Stimulated activated naive CD4-positive, alpha-beta T cell (primary cell): ENCODE measurements around the gene LDB1.
A peak's percentile ranks its signal among the peaks of the same experiment; 100 is the strongest.

Experiments used
- DNase-seq, 6 experiments: peaks; one replicate each; lab custom pipeline; 2025; lab: John Stamatoyannopoulos, UW

Gene LDB1, protein sequence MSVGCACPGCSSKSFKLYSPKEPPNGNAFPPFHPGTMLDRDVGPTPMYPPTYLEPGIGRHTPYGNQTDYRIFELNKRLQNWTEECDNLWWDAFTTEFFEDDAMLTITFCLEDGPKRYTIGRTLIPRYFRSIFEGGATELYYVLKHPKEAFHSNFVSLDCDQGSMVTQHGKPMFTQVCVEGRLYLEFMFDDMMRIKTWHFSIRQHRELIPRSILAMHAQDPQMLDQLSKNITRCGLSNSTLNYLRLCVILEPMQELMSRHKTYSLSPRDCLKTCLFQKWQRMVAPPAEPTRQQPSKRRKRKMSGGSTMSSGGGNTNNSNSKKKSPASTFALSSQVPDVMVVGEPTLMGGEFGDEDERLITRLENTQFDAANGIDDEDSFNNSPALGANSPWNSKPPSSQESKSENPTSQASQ

DNA sequence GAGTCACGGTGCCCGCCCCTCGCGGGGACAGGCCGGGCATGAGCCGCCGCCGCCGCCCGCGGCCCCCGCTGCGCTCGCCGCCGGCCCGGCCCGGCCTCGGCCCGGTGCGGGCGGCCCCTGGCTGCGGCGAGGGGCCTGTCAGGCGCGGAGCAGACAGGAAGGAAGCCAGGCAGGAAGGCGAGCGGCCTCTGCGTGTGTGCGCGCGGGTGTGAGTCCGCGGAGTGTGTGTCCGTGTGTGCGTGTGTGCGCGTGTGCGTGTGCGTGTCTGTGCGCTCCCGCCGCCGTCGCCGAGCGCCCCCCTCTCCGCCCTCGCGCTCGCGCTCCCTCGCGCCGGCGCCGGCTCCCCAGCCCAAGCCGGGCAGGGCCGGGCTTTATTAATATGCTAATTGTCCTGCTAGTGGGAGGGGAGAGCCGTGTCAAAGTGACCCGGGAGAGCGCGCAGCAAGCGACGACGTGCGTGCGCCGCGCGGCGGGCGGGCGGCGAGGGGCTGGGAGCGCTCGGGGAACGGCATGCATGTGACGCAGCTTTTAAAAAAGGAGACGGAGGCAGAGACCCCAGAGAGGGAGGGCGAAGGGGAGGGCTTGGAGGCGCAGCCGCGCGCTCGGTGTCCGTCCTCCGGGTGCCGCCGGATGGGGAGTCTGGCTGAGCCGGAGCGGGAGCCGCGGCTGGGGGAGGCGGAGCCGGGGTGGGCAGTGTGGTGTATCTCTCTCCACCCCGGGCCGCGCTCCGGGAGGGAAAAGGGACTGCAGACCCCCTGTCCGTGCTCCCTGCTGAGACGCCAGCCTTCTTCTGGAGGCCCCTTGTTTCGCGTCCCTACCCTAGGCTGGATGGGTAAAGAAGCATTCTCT, at the start of gene LDB1:
LDB1 (minus strand) TSS at position 227 of the 849 bp plus-strand sequence. CDS start 258 bp downstream, outside the sequence.
- peak; percentile 48 to 76 (median 68) for DNase-seq

DNA sequence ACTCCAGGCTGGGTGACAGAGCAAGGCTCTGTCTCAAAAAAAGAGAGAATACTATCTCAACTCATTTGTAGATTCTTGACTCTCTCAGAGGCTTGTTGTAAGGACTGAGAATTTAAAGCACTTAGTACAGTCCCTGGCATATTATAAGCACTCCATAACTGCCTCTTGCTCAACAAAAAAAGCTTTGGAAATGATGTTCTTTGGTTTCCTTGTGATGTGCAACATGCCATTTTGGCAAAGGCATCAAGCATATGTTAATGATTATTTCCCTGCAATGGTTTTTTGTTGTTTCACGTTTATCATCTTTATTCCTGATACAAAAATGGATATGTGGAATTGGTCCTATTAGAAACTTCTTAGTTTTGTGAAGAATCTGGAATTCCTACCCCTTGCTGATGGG, 47.7 kb upstream of the LDB1 start:
- DNase-seq, result no peak

DNA sequence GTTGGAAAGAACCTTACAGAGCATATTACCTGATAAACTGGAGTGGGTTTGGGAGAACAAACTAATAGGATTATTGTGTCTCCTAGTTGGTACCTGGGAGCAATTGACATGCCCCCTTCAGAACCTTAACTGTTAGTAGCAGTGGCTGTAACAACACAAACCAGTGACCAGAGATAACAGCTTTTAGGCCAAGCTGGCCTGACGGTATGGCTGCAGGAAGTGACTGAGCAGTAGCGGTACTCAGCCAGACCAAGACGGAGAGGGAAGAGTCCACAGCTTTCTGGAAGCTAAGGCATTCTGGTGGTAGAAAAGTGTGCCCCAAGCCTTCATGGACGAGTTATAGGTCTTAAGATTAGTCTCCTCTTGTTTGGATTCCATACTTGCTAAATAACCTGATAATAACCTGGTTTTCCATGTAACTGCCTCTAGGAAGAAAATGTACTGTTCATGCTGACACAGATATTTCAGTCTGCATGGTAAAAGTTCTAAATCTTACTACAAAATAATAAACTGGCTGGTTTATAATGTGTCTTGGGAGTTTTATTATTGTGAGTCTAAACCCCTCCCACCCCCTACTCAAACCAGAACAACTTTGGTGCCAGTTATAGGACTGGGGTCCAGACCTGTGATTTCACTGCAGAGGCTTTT, 43.3 kb upstream of the LDB1 start:
- no peak for DNase-seq

DNA sequence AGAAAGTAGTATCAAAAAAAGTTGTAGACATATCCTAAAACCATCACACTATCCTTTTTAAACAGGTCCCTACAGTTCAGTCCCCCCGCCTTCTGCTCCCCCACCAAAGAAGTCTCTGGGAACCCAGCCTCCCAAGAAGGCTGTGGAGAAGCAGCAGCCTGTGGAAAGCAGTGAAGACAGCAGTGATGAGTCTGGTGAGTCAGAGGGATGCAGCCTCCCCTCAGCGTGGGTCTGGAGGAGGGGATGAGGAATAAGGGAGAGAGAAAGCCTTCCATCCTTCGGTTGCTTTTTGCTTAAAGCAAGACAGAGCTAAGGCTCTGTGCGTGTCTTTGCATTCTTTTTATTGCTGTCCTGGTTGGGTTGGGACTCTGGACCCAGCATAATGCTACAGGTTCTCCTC, 39.7 kb upstream of the LDB1 start:
- no peak for DNase-seq

DNA sequence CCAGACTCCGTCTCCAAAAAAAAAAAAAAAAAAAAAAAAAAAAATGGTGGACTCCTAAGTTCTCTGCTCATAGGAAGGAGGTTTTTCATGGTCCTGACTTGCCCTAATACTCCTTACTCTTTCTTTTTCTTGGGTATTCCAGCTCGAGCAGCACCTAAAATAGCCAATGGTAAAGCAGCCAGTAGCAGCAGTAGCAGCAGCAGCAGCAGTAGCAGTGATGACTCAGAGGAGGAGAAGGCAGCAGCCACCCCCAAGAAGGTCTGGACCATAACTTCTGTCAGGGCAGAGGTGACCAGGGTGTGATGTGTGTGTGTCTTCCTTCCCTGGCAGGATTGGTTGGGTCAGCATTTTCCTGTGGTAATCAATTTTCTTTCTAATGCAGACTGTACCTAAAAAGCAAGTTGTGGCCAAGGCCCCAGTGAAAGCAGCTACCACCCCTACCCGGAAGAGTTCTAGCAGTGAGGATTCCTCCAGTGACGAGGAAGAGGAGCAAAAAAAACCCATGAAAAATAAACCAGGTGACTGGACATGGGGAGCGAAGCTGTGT, 39.0 kb upstream of the LDB1 start:
- DNase-seq, result no peak

DNA sequence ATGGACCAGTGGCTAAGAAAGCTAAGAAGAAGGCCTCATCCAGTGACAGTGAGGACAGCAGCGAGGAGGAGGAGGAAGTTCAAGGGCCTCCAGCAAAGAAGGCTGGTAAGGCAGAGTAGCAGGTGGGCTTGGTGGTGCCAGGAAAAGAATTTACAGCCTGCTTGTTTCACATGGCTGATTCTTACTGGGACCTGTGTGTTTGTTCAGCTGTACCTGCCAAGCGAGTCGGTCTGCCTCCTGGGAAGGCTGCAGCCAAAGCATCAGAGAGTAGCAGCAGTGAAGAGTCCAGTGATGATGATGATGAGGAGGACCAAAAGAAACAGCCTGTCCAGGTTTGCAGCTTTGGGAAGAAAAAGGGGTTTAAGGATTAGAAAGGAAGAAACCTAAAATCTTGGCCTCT, 37.1 kb upstream of the LDB1 start:
- DNase-seq, result no peak

DNA sequence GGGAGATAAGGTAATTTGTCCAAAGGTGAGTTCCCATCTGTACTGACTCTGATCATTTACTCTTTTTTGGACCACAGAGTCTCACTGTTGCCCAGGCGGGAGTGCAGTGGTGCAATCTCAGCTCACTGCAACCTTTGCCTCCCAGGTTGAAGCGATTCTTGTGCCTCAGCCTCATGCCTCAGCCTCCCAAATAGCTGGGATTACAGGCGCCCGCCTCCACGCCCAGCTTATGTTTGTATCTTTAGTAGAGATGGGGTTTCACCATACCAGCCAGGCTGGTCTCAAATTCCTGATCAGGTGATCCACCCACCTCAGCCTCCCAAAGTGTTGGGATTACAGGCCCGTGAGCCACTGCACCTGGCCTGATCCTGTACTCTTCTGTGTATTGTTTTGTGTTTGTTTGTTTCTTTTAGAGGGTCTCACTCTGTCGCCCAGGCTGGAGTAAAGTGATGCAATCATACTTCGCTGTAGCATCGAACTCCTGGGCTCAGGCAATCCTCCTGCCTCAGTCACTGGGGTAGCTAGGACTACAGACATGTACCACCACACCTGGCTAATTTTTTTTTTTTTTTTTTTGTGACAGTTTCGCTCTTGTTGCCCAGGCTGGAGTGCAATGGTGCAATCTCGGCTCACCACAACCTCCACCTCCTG, 34.4 kb upstream of the LDB1 start:
- no peak for DNase-seq

DNA sequence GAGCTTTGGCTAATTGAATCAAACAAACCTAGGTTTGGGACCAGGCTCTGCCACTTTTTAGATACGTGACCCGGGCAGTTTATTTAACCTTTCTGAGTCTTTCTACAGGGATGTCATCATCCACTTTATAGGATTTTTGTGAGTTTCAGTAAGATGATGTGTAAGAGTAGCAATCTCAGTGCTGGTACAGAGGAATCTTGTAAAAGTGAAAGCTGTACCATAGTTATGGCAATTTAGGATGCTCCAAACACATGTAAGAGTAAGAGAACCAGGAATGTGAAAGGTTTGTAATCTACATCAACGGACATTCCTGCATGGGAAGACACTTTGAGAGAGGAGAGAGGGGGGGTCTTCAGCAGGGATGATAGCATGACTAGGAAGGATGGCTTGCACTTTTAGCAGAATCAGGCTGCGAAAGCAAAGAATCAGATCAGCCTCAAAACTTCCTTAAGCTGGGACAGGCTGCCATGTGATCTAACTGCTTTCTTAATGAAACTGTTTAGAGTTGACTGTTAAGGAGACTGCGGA, 33.0 kb upstream of the LDB1 start:
- peak in 1 of 6 experiments; percentile 21 for DNase-seq

DNA sequence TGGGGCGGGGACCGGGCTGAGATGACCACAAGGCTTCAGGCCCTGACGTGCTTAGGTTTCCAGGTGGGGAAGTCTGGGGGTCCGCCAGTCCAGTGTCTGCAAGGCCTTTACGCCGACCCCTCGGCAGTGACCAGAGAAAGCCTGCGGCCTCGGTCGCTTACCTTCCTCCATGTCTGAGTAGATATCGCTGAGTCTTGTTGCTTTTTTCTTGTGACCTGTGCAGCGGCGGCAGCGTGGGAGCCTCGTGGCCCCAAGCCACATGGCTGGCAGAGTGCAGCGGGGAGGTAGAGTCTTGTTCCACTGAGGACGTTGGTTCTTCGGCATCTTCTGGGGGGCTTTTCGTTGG, 32.4 kb upstream of the LDB1 start:
- DNase-seq, result peak in 1 of 6 experiments; percentile 14

DNA sequence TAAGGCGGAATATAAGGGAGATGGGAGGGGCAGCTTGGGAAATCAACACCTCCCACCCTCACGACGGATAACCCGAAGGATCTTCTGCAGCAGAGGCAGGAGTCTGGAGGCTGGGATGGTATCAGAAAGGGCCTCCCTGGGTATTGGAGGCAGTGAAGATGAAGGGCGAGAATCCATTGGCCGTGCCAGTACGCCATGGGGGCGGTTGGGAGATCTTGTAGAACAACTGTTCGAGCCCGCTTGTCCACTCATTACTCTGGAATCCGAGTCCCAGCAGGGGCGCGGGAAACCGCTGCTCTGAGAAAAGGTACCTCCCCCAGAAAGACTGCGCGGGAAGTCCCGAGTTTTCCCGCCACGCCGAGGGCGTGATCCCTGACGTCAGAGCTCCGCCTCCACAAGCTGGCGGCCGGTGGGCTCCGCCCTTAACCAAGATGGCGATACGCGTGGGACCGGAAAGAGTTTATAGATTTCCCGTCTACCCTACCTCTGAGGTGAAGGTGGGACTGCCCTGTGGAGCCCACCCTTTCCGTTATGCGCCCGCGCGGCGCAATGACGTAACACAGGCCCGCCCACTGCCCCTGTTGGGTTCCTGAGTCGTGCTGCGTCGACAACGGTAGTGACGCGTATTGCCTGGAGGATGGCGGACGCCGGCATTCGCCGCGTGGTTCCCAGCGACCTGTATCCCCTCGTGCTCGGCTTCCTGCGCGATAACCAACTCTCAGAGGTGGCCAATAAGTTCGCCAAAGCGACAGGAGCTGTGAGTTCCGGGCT, 31.8 kb upstream of the LDB1 start, which contains the start of gene NOLC1:
NOLC1 (plus strand) TSS at position 616 of the 771 bp plus-strand sequence; CDS start at position 638, 22 bp downstream.
- peak; percentile 98 to 100 (median 99) for DNase-seq

DNA sequence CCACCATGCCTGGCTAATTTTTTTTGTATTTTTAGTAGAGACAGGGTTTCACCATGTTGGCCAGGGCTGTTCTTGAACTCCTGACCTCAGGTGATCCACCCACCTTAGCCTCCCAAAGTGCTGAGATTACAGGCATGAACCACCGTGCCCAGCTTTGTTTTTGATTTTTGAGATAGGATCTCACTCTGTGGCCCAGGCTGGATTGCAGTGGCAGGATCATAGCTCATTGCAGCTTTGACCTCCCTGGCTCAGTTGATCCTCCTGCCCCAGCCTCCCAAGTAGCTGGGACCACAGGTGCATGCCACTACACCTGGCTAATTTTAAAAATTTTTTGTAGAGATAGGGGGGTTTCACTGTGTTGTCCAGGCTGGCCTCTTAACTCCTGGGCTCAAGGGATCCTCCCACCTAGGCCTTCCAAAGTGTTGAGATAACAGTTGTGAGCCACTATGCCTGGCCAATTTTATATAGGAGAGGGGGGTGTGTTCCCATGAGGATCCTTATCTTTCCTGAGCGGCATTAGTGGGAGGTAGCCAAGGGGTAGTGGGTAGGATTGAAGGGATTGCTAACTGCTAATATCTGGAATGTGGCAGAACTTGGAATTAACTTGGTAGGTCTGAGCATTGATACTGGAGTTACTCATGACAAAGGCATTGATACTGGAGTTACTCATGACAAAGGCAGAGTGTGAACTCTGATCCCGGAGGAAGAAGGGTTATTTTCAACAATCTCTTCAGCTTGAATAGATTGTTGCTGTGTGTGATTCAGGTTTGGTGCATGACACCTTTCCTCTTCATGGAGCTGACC, 31.0 kb upstream of the LDB1 start:
- peak in 1 of 6 experiments; percentile 27 for DNase-seq

DNA sequence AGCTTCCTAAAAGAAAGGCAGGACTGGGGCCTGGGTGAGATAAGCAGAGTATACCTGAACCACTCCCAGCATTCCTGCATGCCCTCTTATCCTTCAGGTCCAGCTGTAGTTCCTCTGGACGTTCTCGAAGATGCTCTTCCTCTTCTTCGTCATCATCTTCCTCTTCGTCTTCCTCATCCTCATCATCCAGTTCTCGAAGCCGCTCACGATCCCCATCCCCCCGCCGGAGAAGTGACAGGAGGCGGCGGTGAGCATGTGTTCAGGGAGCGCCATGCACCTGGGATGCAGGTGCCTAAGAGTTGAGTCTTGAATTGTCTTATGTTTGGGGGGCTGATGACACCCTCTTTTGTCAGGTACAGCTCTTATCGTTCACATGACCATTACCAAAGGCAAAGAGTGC, 28.1 kb upstream of the LDB1 start:
- DNase-seq, result no peak

DNA sequence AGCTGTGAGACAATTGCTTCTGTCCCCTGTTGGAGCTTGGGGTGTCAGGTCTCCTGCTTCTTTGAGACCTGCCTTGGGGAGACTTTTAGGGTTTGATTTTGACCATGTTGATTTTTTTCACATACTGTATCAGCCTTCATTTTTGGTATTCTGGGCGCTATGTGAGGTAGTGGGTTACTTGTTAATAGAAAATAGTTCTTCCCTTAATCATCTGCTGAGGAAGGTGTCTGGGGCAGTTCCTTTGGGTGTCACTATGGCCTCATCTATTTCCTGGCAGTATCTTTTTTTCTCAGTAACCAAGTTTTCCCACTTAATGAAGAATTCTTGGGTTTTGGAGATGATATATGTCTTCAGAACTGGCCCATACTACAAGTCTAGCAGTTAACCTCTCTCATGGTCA, 27.4 kb upstream of the LDB1 start:
- DNase-seq, result no peak

DNA sequence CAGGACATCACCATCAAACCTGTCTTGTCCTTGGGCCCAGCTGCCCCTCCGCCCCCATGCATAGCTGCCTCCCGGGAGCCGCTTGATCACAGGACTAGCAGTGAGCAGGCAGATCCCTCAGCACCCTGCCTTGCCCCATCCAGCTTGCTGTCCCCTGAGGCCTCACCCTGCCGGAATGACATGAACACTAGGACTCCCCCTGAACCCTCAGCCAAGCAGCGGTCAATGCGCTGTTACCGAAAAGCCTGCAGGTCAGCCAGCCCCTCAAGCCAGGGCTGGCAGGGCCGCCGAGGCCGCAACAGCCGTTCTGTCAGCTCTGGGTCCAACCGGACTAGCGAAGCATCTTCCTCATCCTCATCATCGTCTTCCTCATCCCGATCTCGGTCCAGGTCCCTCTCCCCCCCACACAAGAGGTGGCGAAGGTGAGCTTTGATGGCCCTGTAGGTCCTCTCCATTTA, 26.8 kb upstream of the LDB1 start:
- no peak for DNase-seq

DNA sequence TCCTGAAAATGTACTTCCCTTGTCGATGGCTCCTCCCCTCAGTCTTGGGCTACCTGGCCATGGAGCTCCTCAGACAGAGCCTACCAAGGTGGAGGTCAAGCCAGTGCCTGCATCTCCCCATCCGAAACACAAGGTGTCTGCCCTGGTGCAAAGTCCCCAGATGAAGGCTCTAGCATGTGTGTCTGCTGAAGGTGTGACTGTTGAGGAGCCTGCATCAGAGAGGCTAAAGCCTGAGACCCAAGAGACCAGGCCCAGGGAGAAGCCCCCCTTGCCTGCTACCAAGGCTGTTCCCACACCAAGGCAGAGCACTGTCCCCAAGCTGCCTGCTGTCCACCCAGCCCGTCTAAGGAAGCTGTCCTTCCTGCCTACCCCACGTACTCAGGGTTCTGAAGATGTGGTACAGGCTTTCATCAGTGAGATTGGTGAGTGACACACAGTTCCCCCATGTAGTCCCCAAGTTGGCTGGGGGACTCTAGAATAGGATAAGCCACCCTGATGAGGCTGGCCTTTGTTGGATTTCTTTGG, 21.5 kb upstream of the LDB1 start:
- no peak for DNase-seq

DNA sequence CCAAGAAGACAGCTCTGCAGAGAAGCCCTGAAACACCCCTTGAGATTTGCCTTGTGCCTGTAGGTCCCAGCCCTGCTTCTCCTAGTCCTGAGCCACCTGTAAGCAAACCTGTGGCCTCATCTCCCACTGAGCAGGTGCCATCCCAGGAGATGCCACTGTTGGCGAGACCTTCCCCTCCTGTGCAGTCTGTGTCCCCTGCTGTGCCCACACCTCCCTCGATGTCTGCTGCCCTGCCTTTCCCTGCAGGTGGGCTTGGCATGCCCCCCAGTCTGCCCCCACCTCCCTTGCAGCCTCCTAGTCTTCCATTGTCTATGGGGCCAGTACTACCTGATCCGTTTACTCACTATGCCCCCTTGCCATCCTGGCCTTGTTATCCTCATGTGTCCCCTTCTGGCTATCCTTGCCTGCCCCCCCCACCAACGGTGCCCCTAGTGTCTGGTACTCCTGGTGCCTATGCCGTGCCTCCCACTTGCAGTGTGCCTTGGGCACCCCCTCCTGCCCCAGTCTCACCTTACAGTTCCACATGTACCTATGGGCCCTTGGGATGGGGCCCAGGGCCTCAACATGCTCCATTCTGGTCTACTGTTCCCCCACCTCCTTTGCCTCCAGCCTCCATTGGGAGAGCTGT, 20.9 kb upstream of the LDB1 start:
- DNase-seq, result no peak

DNA sequence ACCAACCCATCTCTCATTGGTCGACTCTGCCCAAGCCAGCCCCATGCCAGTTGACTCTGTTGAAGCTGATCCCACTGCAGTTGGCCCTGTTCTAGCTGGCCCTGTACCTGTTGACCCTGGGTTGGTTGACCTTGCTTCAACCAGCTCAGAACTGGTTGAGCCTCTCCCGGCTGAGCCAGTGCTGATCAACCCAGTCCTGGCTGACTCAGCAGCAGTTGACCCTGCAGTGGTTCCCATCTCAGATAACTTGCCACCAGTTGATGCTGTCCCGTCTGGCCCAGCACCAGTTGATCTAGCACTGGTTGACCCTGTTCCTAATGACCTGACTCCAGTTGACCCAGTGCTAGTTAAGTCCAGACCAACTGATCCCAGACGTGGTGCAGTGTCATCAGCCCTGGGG, 20.1 kb upstream of the LDB1 start:
- DNase-seq, result no peak

DNA sequence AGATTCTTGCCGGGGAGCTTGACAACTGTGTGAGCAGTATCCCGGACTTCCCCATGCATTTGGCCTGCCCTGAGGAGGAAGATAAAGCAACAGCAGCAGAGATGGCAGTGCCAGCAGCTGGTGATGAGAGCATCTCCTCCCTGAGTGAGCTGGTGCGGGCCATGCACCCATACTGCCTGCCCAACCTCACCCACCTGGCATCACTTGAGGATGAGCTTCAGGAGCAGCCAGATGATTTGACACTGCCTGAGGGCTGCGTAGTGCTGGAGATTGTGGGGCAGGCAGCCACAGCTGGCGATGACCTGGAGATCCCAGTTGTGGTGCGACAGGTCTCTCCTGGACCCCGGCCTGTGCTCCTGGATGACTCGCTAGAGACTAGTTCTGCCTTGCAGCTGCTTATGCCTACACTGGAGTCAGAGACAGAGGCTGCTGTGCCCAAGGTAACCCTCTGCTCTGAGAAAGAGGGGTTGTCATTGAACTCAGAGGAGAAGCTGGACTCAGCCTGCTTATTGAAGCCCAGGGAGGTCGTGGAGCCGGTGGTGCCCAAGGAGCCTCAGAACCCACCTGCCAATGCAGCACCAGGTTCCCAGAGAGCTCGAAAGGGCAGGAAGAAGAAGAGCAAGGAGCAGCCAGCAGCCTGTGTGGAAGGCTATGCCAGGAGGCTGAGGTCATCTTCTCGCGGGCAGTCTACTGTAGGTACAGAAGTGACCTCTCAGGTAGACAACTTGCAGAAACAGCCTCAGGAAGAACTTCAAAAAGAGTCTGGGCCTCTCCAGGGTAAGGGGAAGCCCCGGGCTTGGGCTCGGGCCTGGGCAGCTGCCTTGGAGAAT, 19.3 kb upstream of the LDB1 start:
- peak in 3 of 6 experiments; percentile 9 to 44 (median 18) for DNase-seq
